ENCODE measurements around the gene HARBI1. TPM values are rescaled to one million over a fixed set of nuclear protein-coding genes. Genes with fewer than 3 reads are reported as not detected.

HARBI1 gene
- total and polyA plus RNA-seq, 9 of the 15 experiments (the other 6 are each of a cell fraction or from before 2014, with no cell fraction given) = 3.5 to 8.4 (median 5.5) TPM

DNA sequence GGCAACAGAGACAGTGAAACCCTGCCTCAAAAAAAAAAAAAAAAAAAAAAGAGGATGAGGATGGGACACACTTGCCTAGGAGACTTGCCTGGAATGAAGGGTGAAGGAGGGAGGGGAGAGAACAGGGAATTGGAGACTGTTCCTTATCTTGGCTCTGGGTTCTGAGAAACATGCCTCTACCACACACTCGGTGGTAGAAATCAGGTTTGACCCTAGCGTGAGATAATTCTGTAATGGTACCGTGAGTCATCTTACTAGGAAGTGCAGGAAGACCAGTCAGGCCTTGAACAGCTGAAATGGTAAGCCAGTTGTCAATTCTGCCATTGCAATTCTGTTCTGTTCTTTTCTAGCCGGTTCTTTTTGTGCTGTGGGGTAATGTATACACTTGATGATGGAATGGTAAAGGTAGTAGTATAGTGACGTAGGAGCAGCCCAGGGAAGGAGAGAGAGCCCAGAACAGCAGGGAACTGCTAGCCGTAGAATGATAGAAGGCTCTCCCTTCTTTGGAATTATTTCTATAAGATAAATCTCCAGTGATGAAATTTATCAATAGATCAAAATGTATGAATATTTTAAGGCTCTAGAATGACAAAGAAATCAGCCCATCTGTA is 19.3 kb downstream of the HARBI1 start (continued):
- TF ChIP-seq NR3C1 (CRISPR knock-in tag; IDR thresholded peaks at IDR 0.05) (no peak), KLF1 (tag; IDR thresholded peaks at IDR 0.05) (no peak), ZBTB17 (CRISPR knock-in tag; IDR thresholded peaks at IDR 0.05) (no peak; the same call in 1 of the 2 replicates), FOXP1 (CRISPR knock-in tag; IDR thresholded peaks at IDR 0.05) (no peak), CHD2 (IDR thresholded peaks at IDR 0.05; ENCODE audit: low read depth, low read length) (no peak), PPARD (CRISPR knock-in tag; IDR thresholded peaks at IDR 0.05) (no peak), ZFP30 (CRISPR knock-in tag; IDR thresholded peaks at IDR 0.05; ENCODE audit: borderline replicate concordance) (no peak), RFX5 (IDR thresholded peaks at IDR 0.05; ENCODE audit: low read depth, low read length) (no peak), TEAD4 (IDR thresholded peaks at IDR 0.05; ENCODE audit: low read length) (peak; percentile 78; the same call in 1 of the 2 replicates), TEAD4 (CRISPR knock-in tag; IDR thresholded peaks at IDR 0.05; ENCODE audit: borderline replicate concordance) (no peak)
- TF ChIP-seq, protein P1, sequence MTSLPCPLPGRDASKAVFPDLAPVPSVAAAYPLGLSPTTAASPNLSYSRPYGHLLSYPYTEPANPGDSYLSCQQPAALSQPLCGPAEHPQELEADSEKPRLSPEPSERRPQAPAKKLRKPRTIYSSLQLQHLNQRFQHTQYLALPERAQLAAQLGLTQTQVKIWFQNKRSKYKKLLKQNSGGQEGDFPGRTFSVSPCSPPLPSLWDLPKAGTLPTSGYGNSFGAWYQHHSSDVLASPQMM (CRISPR knock-in tag; IDR thresholded peaks at IDR 0.05) = no peak
- TF ChIP-seq, protein P2, sequence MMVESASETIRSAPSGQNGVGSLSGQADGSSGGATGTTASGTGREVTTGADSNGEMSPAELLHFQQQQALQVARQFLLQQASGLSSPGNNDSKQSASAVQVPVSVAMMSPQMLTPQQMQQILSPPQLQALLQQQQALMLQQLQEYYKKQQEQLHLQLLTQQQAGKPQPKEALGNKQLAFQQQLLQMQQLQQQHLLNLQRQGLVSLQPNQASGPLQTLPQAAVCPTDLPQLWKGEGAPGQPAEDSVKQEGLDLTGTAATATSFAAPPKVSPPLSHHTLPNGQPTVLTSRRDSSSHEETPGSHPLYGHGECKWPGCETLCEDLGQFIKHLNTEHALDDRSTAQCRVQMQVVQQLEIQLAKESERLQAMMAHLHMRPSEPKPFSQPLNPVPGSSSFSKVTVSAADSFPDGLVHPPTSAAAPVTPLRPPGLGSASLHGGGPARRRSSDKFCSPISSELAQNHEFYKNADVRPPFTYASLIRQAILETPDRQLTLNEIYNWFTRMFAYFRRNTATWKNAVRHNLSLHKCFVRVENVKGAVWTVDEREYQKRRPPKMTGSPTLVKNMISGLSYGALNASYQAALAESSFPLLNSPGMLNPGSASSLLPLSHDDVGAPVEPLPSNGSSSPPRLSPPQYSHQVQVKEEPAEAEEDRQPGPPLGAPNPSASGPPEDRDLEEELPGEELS (CRISPR knock-in tag; IDR thresholded peaks at IDR 0.05; ENCODE audit: borderline replicate concordance) = no peak
- TF ChIP-seq, protein P3, sequence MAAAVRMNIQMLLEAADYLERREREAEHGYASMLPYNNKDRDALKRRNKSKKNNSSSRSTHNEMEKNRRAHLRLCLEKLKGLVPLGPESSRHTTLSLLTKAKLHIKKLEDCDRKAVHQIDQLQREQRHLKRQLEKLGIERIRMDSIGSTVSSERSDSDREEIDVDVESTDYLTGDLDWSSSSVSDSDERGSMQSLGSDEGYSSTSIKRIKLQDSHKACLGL (CRISPR knock-in tag; IDR thresholded peaks at IDR 0.05; ENCODE audit: borderline replicate concordance, poor library complexity, severe bottlenecking) = no peak
- TF ChIP-seq, protein P4, sequence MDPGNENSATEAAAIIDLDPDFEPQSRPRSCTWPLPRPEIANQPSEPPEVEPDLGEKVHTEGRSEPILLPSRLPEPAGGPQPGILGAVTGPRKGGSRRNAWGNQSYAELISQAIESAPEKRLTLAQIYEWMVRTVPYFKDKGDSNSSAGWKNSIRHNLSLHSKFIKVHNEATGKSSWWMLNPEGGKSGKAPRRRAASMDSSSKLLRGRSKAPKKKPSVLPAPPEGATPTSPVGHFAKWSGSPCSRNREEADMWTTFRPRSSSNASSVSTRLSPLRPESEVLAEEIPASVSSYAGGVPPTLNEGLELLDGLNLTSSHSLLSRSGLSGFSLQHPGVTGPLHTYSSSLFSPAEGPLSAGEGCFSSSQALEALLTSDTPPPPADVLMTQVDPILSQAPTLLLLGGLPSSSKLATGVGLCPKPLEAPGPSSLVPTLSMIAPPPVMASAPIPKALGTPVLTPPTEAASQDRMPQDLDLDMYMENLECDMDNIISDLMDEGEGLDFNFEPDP (CRISPR knock-in tag; IDR thresholded peaks at IDR 0.05) = no peak

Measured in K562 (cell line).